GM03348 (cell line): ENCODE data around the gene MAP7D2.

Source experiments
- DNase-seq: peaks from one replicate; pipeline ENCODE4 v3.0.0; 2012; ENCODE audit warnings: low spot score

The MAP7D2 gene

DNA sequence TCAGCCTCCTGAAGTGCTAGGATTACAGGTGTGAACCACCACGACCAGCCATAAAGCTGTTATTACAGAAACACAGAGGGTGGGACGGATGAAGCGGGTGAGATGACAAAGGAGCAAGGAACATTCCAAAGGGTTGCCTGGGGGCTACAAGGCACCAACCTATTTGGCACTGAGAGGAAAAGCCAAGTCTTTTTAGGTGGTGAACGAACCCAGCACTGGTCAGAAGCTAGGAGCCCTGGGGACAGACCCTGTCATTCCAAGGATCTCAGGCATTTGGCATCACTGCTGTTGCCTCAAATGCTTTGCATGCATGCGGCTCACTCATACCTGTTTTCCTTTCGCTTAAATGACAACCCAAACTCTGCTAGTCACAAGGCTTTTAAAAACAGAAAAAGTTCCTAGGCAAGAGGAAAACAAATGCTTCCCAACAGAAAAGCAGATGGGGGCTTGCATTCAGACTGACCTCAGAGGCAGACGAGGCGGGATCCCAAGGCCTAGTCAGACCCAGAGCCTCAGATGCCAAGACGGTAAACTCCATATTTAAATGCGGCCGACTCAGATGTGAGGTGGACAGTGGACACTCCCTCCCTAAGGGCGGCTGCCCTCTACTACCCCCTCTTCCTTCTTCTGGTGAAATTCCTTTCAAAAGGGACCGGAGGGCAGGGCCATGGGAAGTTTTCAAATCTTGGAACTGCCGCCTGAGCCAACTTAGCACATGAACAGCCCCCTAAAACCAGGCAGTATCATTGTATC is 4.5 kb downstream of the MAP7D2 start:
- DNase-seq: no peak

DNA sequence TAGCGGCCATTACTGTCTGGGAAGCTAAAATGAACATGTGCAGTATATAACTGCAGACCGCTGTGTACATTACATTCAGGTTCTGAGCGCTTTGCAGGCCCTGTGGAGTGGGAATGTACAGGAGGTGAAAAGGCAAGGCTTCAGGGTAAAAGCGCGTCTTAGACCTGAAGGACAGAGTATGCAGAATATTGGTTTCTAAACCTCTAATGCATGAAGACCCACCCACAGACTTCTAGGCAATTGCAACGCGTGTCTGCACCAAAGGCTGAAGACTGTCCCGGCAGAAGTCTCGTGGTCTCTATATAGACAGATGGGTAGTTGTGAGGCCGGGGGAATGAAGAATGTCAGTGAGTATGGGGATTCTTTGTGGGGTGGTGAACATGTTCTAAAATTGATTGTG is 5.4 kb downstream of the MAP7D2 start:
- DNase-seq: no peak

DNA sequence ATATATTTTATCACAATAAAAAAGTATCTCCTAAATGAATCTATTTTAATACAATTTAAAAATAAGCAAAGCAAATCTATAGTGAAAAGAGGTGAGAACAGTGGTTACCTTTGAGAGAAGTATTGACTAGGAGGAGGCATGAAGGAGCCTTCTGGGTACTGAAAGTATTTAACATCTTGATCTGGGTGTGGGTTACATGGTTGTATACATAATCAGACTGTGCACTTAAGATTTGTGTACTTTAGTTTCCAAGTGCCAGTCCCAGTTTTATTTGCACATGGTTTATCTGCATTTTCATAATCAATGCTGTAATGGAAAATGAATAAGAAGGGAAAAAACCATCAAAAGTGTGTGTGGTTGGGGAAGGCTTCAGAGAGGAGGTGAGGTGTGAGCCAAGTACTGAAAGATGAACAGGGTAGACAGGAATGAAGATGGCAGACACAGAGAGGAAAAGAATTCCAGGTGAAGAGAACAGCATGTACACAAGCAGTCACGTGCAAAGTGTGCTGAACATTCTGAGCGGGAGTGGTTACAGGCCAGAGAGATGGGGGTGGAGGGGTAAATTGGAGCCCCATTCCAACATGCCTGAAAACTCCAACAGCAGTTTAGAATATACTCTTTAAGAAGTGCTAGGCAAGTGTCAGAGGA is 14.6 kb downstream of the MAP7D2 start:
- DNase-seq: no peak

DNA sequence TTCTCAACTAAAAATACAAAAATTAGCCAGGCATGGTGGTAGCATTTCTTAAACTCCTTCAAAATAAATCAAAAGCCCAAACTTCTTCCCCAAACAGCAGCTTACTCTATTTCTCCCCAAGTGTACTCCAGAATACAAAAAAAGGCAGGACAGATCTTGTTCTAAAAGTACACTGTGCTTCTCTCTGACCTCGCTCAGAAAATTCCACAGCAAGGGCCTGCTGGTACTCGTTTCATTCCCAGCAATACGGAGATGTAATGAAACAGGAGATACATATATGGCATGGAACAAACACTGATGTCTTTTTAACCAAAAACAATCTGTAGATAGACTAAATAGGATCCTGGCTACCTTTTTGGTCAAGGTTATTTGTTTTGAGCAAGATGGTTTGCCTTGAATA is 25.2 kb downstream of the MAP7D2 start:
- DNase-seq: no peak

DNA sequence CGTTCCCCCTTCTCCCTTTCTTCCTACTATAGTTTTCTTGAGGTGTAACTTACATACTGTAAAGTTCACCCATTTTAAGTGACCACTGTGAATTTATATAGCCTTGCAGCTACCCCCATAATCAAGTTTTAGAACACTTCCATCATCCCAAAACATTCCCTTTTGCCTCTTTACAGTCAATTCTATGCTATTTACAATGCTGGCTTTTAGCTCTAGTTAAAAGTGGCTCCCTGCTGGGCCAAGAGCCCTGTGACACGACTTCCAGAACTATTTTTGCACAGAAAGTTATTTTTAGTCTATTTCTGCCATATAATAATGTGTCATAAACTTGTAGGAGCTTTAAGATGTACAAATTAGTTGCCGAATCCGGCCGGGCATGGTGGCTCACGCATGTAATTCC is 26.9 kb downstream of the MAP7D2 start:
- DNase-seq: no peak

DNA sequence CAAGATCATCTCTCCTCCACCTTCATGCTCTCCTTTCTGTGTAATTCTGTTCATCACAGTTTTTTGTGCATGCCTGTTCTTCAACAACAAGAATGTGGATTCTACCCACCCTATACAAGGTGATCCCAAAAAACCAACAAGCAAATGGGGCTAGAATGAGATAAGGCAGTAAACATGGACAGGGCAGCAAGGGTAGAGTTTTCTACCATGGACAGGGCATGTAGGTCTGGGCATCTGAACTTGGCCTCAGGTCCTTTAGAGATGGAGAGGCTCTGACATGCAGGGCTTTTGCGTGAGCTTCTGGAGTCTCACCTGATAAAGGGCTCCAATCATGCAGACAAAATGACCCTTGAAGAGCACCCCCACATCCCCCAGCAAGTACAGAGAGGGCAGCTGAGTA is 36.4 kb downstream of the MAP7D2 start:
- DNase-seq: no peak

DNA sequence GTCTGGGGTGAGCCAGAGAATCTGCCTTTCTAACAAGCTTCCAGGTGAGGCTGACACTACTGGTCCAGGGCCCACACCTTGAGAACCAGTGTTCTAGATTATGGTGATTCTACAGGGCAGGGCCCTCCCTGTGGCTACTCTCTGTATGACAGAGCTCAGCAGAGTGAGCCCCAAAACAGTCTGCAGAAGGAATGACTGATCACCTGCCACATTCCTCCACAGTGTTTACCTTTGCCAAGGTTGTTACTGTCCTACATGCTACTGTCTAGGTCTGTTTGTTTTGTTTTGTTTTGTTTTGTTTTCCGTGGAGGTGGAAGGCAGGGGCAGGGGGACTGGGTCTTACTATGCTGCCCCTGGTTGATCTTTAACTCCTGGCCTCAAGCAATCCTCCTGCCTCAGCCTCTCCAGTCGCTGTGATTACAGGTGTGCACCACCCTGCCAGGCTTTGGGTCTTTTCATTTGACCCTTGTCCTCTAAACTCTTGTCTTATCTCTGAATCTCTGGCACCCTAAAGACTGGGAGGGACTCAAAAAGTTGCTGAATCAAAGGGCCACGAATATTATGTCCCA is 45.1 kb downstream of the MAP7D2 start:
- DNase-seq: no peak

DNA sequence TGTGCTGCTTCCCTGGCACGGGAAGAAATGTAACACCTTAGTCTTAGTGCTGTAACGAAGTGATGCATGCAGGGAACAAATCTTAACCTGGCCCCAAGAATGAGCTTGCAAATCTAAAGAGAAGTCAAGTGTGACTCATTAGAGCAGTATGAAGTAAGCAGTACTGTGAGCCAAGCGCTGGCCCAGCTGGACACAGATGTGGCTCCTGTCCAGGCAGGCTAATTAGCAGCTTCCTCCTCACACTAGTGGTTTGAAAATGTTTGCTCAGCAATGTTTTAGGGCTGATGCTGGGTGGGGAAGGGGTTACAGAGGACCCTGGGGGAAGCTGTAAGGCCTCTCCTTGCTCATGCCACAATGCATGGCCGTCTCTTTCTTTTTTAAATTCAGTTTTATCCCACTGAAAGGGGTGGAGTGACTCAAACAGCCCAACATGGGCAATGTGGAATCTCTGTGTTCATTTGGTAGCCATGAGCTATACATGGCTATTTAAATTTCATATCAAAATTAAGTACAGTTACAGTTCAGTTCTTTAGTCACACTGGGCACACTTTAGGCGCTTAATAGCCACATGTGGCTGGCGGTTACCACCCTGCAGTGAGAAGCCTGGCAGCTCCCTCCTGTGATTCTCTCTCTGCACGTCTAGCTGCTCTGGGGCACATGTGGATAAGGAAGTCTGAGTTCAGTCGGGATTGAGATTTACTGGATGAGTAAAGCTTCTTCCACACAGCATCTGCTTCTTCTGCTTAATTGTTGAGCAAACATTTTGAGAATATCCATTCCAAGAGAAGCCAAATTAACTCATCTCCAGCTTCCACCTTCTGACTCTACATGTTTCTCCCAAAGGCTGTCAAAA is 48.8 kb downstream of the MAP7D2 start:
- peak; percentile 74 for DNase-seq

DNA sequence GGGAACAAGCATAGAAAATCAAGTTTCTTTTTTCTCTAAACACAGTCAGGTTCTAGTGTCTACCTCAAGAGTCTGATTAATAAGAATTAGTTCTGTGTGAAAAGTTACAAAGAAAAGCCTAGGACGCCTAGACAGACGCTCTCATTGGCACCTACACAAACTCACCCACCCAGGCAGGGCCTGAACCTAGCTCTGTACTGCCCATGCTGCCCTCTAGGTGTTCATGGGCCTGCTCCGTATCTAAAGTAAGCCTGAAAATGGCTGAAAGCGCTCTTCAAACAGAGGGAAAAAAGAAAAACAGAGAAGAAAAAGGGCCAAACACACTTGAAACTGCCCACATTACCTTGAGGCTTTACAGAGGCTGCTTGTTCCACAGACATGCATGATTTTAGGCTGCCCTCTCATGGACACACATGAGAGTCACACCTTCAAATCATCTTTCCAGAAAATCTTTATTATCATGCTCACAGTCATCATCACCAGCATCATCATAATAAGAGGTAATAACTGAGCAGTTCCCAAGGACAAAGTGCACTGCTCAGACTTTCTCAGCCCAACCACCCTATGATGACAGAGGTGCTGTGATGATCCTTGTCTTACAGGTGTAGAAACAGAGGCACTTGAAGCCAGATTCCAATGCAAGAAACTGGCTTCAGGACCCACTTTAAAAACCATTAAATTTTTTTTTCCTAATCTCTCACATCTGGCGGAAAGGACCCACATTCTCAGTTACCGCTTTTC is 49.6 kb downstream of the MAP7D2 start:
- peak; percentile 26 for DNase-seq

DNA sequence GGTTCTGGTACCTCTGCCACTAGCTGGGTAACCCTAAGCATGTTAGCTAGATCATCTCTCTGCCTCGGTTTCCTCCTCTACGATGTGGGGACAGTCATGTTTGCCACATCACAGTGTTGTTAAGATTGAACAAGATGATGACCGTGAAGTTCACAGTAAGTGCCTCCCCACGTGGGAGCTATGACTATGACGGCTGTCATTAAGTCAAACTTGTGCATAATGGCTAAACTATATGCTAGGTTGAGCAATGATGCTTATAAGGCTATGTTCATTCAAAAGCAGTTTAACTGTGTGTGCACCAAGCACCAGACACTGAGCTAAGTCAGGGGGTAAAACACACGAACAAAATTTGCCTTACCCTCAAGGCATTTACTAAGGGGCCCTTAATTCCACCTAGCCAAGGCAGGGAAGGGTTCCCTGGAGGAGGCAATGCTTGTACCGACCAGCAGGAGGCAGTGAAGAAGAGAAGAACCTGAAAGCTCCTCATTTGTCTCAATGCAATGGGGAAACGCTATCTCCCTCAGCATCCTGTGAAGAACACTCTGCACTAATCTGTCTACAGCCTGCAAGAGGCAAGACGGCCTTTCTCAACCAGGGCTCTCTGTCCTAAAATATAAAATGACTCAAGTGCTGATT is 52.9 kb downstream of the MAP7D2 start:
- no peak for DNase-seq

DNA sequence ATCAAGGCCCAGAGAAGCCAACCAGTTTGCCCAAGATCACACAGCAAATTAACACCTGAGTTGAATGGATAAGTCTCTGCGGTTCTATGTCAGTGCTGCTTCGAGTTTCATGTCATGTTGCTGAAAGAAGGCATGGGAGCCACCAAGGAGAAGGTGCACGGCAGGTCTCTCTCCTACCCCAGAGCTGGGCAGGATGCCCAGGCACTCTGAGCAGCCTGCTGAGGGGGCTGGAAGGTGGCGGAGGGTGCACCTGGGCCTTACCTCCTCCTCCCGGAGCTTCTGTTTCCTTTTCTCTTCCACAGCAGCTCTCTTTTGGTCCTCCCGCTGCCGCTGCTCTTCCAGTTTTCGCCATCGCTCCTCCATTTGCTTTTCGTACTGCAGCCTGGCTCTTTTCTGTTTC is 53.6 kb downstream of the MAP7D2 start:
- DNase-seq: no peak

DNA sequence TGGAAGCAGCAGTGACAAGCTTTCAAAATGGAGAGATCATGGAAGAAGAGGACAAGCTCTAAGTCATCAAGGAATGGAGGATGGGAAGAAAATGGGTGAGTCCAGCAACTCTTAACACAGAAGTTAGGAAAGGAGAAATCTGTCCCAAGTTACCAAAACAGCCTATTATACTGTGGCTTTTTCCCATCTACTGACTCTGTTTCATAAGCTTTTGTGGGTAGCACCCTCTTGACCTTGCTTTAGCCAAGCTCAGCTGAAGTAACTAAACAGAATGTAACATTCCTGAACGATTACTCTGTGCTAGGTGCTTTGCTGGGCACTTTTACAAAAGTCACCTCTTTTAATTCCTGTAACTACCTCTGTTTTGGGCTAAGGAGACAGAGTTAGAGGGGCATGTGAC is 54.9 kb downstream of the MAP7D2 start:
- peak; percentile 41 for DNase-seq

DNA sequence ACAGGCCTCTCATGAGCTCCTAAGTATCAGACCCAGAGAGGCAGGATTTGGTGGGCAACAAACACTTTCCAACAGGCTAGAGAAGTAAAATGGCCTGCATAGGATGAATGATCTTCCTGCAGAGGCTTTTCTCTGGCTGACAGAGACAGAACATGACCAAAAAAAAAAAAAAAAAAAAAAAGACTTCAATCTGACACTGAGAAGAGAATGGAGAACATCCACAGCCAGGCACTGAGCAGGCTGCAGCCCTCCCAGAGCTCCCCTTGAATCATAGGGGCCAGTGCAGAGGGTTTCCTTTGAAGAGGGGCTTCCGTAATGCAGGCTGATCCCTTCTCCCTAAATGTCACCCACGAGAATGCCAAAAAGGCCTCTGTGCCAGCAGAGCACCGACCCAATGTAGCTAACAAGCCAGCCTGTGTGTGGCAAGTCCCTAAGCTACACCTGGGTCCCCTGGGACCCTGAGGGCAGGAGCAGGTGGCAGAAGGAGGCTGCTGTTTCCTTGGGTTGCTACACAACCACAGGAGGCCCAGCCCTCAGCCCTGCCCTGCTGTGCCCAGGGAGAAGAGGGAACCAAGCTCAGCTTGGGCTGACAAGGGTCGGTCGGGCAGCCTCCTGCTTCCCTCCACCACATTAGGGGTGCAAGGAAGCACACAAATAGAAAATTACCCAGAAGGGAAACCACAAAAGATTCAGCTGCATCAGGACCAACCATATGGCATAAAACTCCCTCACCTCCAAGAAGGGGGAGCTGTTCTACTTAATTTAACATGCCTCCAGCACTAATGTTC is 55.6 kb downstream of the MAP7D2 start:
- DNase-seq: no peak

DNA sequence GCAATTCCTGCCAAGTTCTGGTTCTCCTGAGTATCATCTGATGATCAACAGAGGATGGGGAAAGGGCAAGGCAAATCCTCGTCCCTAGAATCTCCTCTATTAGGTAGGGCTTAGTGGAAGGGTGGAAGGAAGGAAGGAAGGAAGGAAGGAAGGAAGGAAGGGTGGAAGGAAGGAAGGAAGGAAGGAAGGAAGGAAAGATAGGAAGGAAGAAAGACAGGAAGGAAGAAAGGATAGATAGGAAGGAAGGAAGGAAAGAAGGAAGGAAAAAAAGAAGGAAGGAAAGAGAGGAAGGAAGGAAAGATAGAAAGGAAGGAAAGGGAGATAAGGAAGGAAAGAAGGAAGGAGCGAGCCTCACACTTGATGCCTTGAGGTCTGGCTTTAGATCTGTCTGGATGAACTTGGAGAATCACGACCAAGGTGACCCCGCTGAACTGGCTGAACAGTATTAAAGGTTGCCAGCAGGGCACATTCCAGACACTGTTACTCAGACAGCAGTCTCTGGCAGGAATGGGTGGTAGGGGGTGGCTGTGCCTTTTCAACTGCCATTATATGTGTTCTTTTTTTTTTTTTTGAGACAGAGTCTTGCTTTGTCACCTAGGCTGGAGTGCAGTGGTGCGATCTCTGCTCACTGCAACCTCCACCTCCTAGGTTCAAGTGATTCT is 57.1 kb downstream of the MAP7D2 start:
- no peak for DNase-seq

DNA sequence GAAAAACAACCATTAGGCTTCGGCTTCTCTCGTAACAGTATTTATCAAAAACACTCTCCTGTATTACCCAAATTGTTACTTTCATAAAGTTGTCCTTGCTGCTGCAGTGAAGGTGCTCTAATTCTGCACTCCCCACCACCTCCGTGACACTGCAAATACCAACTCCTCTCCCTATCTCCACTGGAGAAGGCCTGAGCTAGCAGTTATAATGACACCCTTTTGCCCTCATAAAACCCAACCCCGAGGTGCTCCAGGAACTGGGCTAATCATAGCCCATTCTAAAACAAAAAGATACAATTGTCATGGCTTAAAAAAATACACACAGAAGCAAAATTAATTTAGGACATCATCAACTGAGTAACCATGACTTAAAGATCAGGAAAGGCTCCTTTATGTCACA is 59.2 kb downstream of the MAP7D2 start:
- no peak for DNase-seq

DNA sequence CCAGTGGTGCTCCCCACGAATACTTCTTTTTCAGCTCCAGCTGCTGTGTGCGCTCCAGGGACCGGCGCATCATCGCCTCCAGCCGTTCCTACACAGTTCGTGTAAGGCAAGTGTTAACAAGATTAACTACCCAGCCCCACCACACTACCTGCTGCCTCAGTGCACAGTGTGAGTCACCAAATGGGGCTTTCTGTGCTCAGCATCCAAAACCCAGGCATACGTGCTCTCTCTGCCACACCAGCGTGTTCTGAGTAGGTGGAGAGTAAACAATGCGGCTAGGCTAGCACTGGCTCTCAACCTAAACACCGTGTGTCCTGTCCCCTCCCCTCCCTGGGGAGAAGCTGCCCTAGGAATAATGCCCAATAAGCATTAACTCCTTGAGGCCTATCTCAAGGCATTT is 60.0 kb downstream of the MAP7D2 start:
- DNase-seq: no peak

DNA sequence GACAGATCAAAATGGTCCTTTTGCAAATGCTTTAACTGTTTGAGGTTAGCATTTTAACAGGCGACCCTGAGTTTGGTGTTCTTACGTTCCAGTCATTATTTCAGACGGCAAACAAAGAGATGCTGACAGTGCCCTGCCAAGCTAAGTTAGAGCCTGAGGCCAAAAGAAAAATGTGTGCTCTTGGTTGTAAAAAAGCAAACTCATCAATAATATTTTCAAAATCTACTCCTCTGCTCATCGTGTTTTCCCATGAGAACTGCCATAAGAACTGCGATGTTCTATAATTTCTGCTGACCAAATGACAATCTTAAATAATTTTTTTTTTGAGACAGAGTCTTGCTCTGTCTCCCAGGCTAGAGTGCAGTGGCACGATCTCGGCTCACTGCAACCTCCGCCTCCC is 63.2 kb downstream of the MAP7D2 start:
- no peak for DNase-seq

DNA sequence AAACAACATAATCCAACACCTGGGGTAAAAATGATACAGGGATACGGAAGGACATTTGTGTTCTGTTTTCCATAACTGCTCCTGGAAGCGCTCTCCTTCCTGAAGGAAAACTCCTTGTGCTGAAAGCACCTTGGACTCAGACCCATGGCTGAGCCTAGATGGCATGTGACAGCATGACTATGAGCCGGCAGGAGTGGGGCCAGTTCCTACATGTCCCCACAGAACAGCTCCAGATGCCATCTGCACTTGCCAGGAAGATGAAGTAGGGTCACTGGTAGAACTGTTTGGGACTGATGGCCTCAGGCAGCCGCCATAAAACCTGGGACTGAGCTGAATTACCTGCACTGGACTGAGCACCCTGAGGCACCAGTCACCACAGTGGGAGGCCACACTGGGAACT is 69.8 kb downstream of the MAP7D2 start:
- no peak for DNase-seq

DNA sequence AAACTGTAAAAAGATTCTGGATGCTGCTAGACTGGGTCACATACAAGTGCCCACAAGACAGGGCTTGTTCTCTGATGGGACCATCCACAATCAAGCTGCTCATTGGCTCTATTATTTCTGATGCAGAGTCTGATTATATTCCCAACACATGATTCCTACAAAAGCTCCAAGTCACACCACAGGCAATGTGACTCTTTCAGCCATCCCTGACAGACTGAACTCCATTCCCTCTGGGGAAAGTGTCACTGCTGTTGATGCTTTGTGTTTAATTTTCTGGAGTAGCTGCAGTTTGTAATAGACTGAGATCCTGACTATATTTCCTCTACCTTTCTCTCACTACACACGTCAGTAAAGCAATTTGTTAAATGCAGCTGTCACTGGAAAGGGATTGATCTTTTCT is 70.5 kb downstream of the MAP7D2 start:
- no peak for DNase-seq

DNA sequence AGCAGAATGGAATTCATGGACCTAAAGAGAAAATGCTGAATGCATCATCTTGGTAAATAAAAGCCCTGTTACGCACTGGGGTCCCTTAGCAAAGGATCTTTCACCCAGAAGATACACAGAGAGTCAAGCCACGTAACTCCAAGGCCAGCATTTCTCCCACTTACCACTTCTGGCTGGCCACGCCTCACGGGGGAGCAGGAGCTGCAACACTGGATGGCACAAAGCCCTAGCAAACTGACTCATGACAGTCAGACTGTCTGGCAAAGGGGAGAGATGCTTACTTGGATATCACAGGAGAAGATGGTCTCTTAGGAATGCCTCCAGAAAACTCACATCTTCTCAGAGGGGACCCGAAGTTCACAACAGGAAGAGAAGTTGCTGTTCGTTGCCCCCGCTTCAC is 74.5 kb downstream of the MAP7D2 start:
- peak; percentile 47 for DNase-seq
